Measurements from ENCODE around the gene SEPTIN10. TPM values are rescaled to one million over a fixed set of nuclear protein-coding genes. Genes with fewer than 3 reads are reported as not detected.

The SEPTIN10 gene
- total RNA-seq, 1 experiment from 2014 or later = 100.0 TPM

- BruUV-seq (replicated peaks) = no TSS peak
- intact Hi-C loops (cut with micrococcal nuclease; ENCODE audit: unreplicated experiment) = no loop called here
- H3K9me3 ChIP-seq (ENCODE audit: control insufficient read depth, insufficient read depth, low read depth, low read length) = no peaks in the 10 kb centered on the region
- ChIA-PET POLR2A (interaction anchor here (0.6 kb wide), 1 partner anchor 43 kb away, joined by 3 read pairs; no protein-coding TSS in a partner anchor), CTCF (no interaction called here)
- no peaks in the 10 kb centered on the region for H3K27me3 ChIP-seq (ENCODE audit: control insufficient read depth, insufficient read depth, low read length)
- H3K4me3 ChIP-seq (ENCODE audit: low read depth in 2 of 2, low read length in 2 of 2) = no peak overlapping the region
- no peaks in the 10 kb centered on the region for H3K4me1 ChIP-seq (ENCODE audit: control insufficient read depth, insufficient read depth, low read length)
- no peak for DNase-seq (ENCODE audit: low read depth, low spot score)
- in situ Hi-C loops (cut with HindIII; ENCODE audit: low pct_unique_long_range_greater_than_20kb, low sequenced_read_pairs) = no loop called here
- no peak for ATAC-seq
- no peak for TF ChIP-seq TCF7L2 (IDR thresholded peaks at IDR 0.05; ENCODE audit: low read depth, low read length)
- TF ChIP-seq POLR2AphosphoS5 (IDR thresholded peaks at IDR 0.05; ENCODE audit: low read depth, low read length) = no peak
- no peak for TF ChIP-seq CTCF (IDR thresholded peaks at IDR 0.05)
- no peak for TF ChIP-seq SIN3A (IDR thresholded peaks at IDR 0.05; ENCODE audit: borderline replicate concordance, insufficient read depth, low read depth, low read length)
- TF ChIP-seq REST (IDR thresholded peaks at IDR 0.05; ENCODE audit: insufficient read depth in 1 of 2, low read depth in 2 of 2, low read length in 1 of 2) = no peak
- no peak overlapping the region for H3K27ac ChIP-seq (ENCODE audit: low read length)
- no peaks in the 10 kb centered on the region for H3K36me3 ChIP-seq (ENCODE audit: control insufficient read depth, insufficient read depth, low read length)
Measured at GRCh38 chr2:109631741-109632140, 18.0 kb upstream of the SEPTIN10 start.

DNA sequence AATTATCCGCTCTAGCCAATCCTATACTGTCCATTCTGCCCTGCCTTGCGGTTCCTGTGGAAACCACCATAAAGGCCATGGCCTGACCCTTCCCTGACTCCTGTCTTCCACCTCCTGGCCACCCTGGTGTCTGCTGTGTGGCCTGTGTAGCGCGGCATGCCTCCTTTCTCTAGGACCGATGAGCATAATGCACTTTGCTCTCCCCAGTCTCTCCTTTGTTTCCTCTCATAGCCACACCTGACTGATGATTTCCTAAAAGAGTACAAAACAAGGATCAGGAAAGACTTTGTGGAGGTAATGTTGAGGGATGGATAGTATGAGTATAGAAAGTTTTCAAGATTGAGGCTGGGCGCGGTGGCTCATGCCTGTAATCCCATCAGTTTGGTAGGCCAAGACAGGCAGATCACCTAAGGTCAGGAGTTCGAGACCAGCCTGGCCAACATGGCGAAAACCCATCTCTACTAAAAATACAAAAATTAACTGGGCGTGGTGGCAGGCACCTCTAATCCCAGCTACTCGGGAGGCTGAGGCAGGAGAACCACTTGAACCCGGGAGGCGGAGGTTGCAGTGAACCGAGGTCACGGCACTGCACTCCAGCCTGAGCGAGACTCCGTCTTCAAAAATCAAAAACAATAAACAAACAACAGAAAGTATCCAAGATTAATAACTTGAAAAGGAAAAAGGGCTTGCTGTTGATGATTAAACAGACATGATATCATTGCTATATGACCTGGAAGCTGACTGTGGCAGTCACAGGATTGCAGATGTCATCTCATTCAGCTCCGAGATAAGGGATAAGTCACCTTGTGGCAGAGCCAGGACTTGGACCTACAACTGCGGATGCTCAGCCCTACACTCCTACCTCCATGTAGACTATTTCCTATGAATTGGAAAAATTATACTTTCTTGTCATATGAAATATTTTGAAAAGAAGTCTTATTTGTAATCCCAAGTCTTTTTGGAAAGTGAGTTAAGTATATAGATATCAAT is 17.0 kb upstream of the SEPTIN10 start:
- CTCF ChIA-PET = no interaction called here
- no peaks in the 10 kb centered on the region for H3K9me3 ChIP-seq (ENCODE audit: control insufficient read depth, insufficient read depth, low read depth, low read length)
- ATAC-seq = no peak

DNA sequence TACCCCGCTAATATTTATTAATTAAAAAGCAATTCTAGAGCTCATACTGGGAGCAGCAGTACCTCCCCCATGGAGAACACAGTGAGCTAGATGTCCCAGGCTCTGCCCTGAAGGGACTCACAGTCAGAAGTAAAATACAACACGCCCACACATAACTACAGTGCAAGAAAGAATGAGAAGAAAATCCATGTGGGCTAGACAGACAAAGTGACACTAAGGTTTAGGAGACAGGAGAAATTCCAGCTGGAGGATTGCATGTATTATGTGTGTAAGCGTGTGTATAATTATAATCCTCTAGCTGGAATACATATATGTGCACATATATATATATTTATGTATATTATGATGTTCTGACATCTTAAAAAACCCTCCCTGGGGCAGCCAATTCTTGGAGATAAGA is 16.1 kb upstream of the SEPTIN10 start:
- DNase-seq (ENCODE audit: low read depth, low spot score) (no peak), ATAC-seq (no peak)
- Histone ChIP-seq H3K36me3 (ENCODE audit: control insufficient read depth, insufficient read depth, low read length) (no peaks in the 10 kb centered on the region), H3K4me3 (ENCODE audit: low read depth in 2 of 2, low read length in 2 of 2) (no peak overlapping the region), H3K27ac (ENCODE audit: low read length) (no peak overlapping the region), H3K9me3 (ENCODE audit: control insufficient read depth, insufficient read depth, low read depth, low read length) (no peaks in the 10 kb centered on the region), H3K4me1 (ENCODE audit: control insufficient read depth, insufficient read depth, low read length) (no peaks in the 10 kb centered on the region), H3K27me3 (ENCODE audit: control insufficient read depth, insufficient read depth, low read length) (no peaks in the 10 kb centered on the region)
- in situ Hi-C loops (cut with HindIII; ENCODE audit: low pct_unique_long_range_greater_than_20kb, low sequenced_read_pairs) = no loop called here
- intact Hi-C loops (cut with micrococcal nuclease; ENCODE audit: unreplicated experiment) = no loop called here
- no TSS peak for BruUV-seq (replicated peaks)
- TF ChIP-seq REST (IDR thresholded peaks at IDR 0.05; ENCODE audit: insufficient read depth in 1 of 2, low read depth in 2 of 2, low read length in 1 of 2) (no peak), CTCF (IDR thresholded peaks at IDR 0.05) (no peak), SIN3A (IDR thresholded peaks at IDR 0.05; ENCODE audit: borderline replicate concordance, insufficient read depth, low read depth, low read length) (no peak), POLR2AphosphoS5 (IDR thresholded peaks at IDR 0.05; ENCODE audit: low read depth, low read length) (no peak), TCF7L2 (IDR thresholded peaks at IDR 0.05; ENCODE audit: low read depth, low read length) (no peak)
- ChIA-PET POLR2A (no interaction called here), CTCF (no interaction called here)

More for the DNA sequence above, 17.0 kb upstream of the SEPTIN10 start:
- no peak for DNase-seq (ENCODE audit: low read depth, low spot score)
- POLR2A ChIA-PET = no interaction called here
- no peaks in the 10 kb centered on the region for H3K4me1 ChIP-seq (ENCODE audit: control insufficient read depth, insufficient read depth, low read length)
- no peaks in the 10 kb centered on the region for H3K36me3 ChIP-seq (ENCODE audit: control insufficient read depth, insufficient read depth, low read length)
- no peak overlapping the region for H3K4me3 ChIP-seq (ENCODE audit: low read depth in 2 of 2, low read length in 2 of 2)
- intact Hi-C loops (cut with micrococcal nuclease; ENCODE audit: unreplicated experiment) = no loop called here
- no peak overlapping the region for H3K27ac ChIP-seq (ENCODE audit: low read length)
- H3K27me3 ChIP-seq (ENCODE audit: control insufficient read depth, insufficient read depth, low read length) = no peaks in the 10 kb centered on the region
- TF ChIP-seq POLR2AphosphoS5 (IDR thresholded peaks at IDR 0.05; ENCODE audit: low read depth, low read length) = no peak
- no TSS peak for BruUV-seq (replicated peaks)
- in situ Hi-C loops (cut with HindIII; ENCODE audit: low pct_unique_long_range_greater_than_20kb, low sequenced_read_pairs) = no loop called here
